PC-9 (cell line): ENCODE data around the gene TBCD.

Experiments
- EZH2 ChIP-seq: fragments of 200-600 bp; sonication (generic); IDR thresholded peaks from 2 replicates; pipeline ENCODE4 v1.8.0; 2017; ENCODE audit warnings: antibody characterized with exemption, low read depth
- TF ChIP-seq, protein P1 (sequence below): fragments of 200-600 bp; sonication (generic); conservative IDR thresholded peaks from 2 replicates; pipeline ENCODE4 v1.6.1; 2017; ENCODE audit warnings: mixed run types, antibody characterized with exemption, mild to moderate bottlenecking, moderate library complexity

GRCh38 chr17:82765371-82765770 is 13.5 kb downstream of the TBCD start:
- TF ChIP-seq, protein P1, sequence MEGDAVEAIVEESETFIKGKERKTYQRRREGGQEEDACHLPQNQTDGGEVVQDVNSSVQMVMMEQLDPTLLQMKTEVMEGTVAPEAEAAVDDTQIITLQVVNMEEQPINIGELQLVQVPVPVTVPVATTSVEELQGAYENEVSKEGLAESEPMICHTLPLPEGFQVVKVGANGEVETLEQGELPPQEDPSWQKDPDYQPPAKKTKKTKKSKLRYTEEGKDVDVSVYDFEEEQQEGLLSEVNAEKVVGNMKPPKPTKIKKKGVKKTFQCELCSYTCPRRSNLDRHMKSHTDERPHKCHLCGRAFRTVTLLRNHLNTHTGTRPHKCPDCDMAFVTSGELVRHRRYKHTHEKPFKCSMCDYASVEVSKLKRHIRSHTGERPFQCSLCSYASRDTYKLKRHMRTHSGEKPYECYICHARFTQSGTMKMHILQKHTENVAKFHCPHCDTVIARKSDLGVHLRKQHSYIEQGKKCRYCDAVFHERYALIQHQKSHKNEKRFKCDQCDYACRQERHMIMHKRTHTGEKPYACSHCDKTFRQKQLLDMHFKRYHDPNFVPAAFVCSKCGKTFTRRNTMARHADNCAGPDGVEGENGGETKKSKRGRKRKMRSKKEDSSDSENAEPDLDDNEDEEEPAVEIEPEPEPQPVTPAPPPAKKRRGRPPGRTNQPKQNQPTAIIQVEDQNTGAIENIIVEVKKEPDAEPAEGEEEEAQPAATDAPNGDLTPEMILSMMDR = no peak
- TF ChIP-seq EZH2 = no peak
